Neural progenitor cell (in vitro differentiated cells): ENCODE results near the gene TRMT44.
"Not testable (repeated sequence)": the region's sequence is repeated elsewhere in the genome, so short reads cannot be mapped to it uniquely, and the experiment has no call there.

ENCODE experiments used
- EZH2 ChIP-seq: fragments of 200-600 bp; sonication (generic); IDR thresholded peaks from 2 replicates; pipeline ENCODE4 v1.6.1; 2017; ENCODE audit warnings: antibody characterized with exemption, mild to moderate bottlenecking, moderate library complexity
- TF ChIP-seq, protein P1 (sequence below): fragments of 200-600 bp; sonication (generic); IDR thresholded peaks from 2 replicates; pipeline ENCODE4 v1.5.1; 2017; ENCODE audit warnings: antibody characterized with exemption, mild to moderate bottlenecking

- TF ChIP-seq, protein P1, sequence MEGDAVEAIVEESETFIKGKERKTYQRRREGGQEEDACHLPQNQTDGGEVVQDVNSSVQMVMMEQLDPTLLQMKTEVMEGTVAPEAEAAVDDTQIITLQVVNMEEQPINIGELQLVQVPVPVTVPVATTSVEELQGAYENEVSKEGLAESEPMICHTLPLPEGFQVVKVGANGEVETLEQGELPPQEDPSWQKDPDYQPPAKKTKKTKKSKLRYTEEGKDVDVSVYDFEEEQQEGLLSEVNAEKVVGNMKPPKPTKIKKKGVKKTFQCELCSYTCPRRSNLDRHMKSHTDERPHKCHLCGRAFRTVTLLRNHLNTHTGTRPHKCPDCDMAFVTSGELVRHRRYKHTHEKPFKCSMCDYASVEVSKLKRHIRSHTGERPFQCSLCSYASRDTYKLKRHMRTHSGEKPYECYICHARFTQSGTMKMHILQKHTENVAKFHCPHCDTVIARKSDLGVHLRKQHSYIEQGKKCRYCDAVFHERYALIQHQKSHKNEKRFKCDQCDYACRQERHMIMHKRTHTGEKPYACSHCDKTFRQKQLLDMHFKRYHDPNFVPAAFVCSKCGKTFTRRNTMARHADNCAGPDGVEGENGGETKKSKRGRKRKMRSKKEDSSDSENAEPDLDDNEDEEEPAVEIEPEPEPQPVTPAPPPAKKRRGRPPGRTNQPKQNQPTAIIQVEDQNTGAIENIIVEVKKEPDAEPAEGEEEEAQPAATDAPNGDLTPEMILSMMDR = not testable (repeated sequence)
- not testable (repeated sequence) for TF ChIP-seq EZH2
Observed at GRCh38 chr4:8491478-8491877, 50.9 kb downstream of the TRMT44 start.
